ENCODE measurements around the gene HIKESHI. TPM values are rescaled to one million over a fixed set of nuclear protein-coding genes. Genes with fewer than 3 reads are reported as not detected.

The HIKESHI gene
- polyA plus RNA-seq, 3 donors: 21.5 to 71.2 (median 65.4) TPM

DNA sequence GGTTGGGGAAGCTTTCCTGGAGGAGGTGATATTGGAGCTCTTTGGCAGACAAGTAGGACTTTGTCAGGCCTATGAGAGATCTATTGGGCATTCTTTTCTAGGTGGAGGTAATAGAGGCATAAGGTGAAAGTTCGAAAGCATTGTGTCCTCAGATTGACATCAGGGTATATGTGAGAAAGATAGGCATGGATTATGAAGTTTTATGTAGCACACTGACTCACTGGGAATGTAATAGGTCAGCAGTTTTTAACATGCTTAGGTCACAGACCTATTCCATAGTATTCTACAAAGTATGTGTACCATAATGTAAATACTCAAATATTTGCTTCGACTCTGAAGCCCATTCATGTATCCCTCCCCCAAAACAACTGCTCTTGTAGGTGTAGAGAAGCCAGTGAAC, 11.8 kb downstream of the HIKESHI start:
- H3K36me3 ChIP-seq (replicated peaks in 1 of 2; ENCODE audit: control insufficient read depth in 1 of 2, insufficient read depth in 2 of 2, low read length in 2 of 2): peaks cover 16 to 38% of the 10 kb centered on the region in 2 donors
- TF ChIP-seq, protein P1, sequence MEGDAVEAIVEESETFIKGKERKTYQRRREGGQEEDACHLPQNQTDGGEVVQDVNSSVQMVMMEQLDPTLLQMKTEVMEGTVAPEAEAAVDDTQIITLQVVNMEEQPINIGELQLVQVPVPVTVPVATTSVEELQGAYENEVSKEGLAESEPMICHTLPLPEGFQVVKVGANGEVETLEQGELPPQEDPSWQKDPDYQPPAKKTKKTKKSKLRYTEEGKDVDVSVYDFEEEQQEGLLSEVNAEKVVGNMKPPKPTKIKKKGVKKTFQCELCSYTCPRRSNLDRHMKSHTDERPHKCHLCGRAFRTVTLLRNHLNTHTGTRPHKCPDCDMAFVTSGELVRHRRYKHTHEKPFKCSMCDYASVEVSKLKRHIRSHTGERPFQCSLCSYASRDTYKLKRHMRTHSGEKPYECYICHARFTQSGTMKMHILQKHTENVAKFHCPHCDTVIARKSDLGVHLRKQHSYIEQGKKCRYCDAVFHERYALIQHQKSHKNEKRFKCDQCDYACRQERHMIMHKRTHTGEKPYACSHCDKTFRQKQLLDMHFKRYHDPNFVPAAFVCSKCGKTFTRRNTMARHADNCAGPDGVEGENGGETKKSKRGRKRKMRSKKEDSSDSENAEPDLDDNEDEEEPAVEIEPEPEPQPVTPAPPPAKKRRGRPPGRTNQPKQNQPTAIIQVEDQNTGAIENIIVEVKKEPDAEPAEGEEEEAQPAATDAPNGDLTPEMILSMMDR (IDR thresholded peaks at IDR 0.05): no peak
- H3K27ac ChIP-seq (ENCODE audit: low read depth in 1 of 2, low read length in 2 of 2): no peak overlapping the region
- no peaks in the 10 kb centered on the region for H3K9me3 ChIP-seq (replicated peaks in 1 of 2; ENCODE audit: control insufficient read depth in 1 of 2, insufficient read depth in 1 of 2, low read length in 2 of 2)
- no peak overlapping the region for H3K4me2 ChIP-seq (replicated peaks; ENCODE audit: extremely low read depth, low read length, poor library complexity, severe bottlenecking)
- no peak for DNase-seq
- no peaks in the 10 kb centered on the region for H4K20me1 ChIP-seq (ENCODE audit: insufficient read depth, low read length)
- peak overlapping the region in 1 of 7 donors; percentile 16 for H3K27ac Mint-ChIP-seq
- peaks cover 9% of the 10 kb centered on the region for H3K4me1 Mint-ChIP-seq
- 100% methylated on average over 1 of the region's 2 CpGs for WGBS (ENCODE audit: insufficient coverage)
- no peaks in the 10 kb centered on the region for H3K4me1 ChIP-seq (ENCODE audit: control insufficient read depth in 1 of 2, insufficient read depth in 2 of 2, low read length in 2 of 2)
- peaks cover 0 to 4% (median 0%) of the 10 kb centered on the region in 7 donors for H3K9me3 Mint-ChIP-seq
- H3K27me3 ChIP-seq (ENCODE audit: control insufficient read depth in 2 of 2, insufficient read depth in 2 of 2, low read length in 2 of 2): no peaks in the 10 kb centered on the region
- peaks cover 46 to 71% of the 10 kb centered on the region in 2 donors for H3K36me3 Mint-ChIP-seq
- intact Hi-C loops (cut with micrococcal nuclease): no loop called here
- peaks cover 9% of the 10 kb centered on the region for H3K79me2 ChIP-seq (ENCODE audit: insufficient read depth, low read length)
- H3K4me3 ChIP-seq (replicated peaks in 1 of 3; ENCODE audit: low read depth in 2 of 3, low read length in 3 of 3): no peak overlapping the region
- H3K9ac ChIP-seq (ENCODE audit: insufficient read depth, low read length, poor library complexity, severe bottlenecking): no peak overlapping the region
- H3K27me3 Mint-ChIP-seq (ENCODE audit: low read depth in 3 of 3): no peaks in the 10 kb centered on the region
- H2AFZ ChIP-seq (ENCODE audit: insufficient read depth, low read depth, low read length, poor library complexity, severe bottlenecking): no peak overlapping the region
- no peak overlapping the region for H3K4me3 Mint-ChIP-seq

DNA sequence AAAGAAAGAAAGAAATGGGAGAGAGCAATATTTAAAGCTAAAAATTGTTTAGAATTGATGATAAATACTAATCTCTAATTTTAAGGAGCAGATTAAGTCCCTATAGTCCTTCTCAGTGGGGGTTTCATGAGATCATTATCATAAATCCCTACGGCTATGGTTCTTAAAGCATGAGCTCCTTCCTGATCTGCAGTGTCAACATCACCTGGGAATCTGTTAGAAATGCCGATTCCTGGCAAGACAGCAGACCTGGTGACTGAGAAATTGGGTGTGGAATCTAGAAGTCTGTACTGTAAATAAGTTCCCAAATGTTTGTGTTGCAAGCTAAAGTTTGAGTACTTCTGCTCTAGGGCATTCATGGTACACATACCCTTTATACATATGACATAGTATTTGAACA, 12.6 kb downstream of the HIKESHI start:
- Mint-ChIP-seq H3K4me3 (no peak overlapping the region), H3K9me3 (peaks cover 0 to 4% (median 0%) of the 10 kb centered on the region in 7 donors), H3K27me3 (ENCODE audit: low read depth in 3 of 3) (no peaks in the 10 kb centered on the region), H3K27ac (peak overlapping the region in 1 of 7 donors; percentile 6), H3K36me3 (peaks cover 43 to 72% of the 10 kb centered on the region in 2 donors), H3K4me1 (peaks cover 9% of the 10 kb centered on the region)
- H3K9ac ChIP-seq (ENCODE audit: insufficient read depth, low read length, poor library complexity, severe bottlenecking): no peak overlapping the region
- no peaks in the 10 kb centered on the region for H3K27me3 ChIP-seq (ENCODE audit: control insufficient read depth in 2 of 2, insufficient read depth in 2 of 2, low read length in 2 of 2)
- H3K4me3 ChIP-seq (replicated peaks in 1 of 3; ENCODE audit: low read depth in 2 of 3, low read length in 3 of 3): no peak overlapping the region
- no peak overlapping the region for H3K4me2 ChIP-seq (replicated peaks; ENCODE audit: extremely low read depth, low read length, poor library complexity, severe bottlenecking)
- intact Hi-C loops (cut with micrococcal nuclease): no loop called here
- no peaks in the 10 kb centered on the region for H3K9me3 ChIP-seq (replicated peaks in 1 of 2; ENCODE audit: control insufficient read depth in 1 of 2, insufficient read depth in 1 of 2, low read length in 2 of 2)
- no peak overlapping the region for H2AFZ ChIP-seq (ENCODE audit: insufficient read depth, low read depth, low read length, poor library complexity, severe bottlenecking)
- WGBS (ENCODE audit: insufficient coverage): no CpG with 5 or more reads among the region's 2 CpGs
- no peaks in the 10 kb centered on the region for H3K4me1 ChIP-seq (ENCODE audit: control insufficient read depth in 1 of 2, insufficient read depth in 2 of 2, low read length in 2 of 2)
- H4K20me1 ChIP-seq (ENCODE audit: insufficient read depth, low read length): no peaks in the 10 kb centered on the region
- TF ChIP-seq, protein P1 (IDR thresholded peaks at IDR 0.05): no peak
- H3K79me2 ChIP-seq (ENCODE audit: insufficient read depth, low read length): peaks cover 9% of the 10 kb centered on the region
- no peak overlapping the region for H3K27ac ChIP-seq (ENCODE audit: low read depth in 1 of 2, low read length in 2 of 2)
- DNase-seq: no peak
- peaks cover 16 to 46% of the 10 kb centered on the region in 2 donors for H3K36me3 ChIP-seq (replicated peaks in 1 of 2; ENCODE audit: control insufficient read depth in 1 of 2, insufficient read depth in 2 of 2, low read length in 2 of 2)

Data from CD14-positive monocyte (primary cell).